Vagina (tissue), 2 donors: ENCODE results near the gene LRRC4C.

ENCODE experiments used
- POLR2A ChIP-seq, 2 donors: fragments of 450-650 bp; IDR thresholded peaks; one replicate each; pipeline ENCODE4 v1.6.1; 2017; ENCODE audit warnings: antibody characterized with exemption in 2 of 2, mild to moderate bottlenecking in 2 of 2, moderate library complexity in 2 of 2
- POLR2AphosphoS5 ChIP-seq, 2 donors: sonication (generic); formaldehyde crosslinking; IDR thresholded peaks; one replicate each; pipeline ENCODE4 v1.9.0; 2017; ENCODE audit warnings: antibody characterized with exemption in 2 of 2, mild to moderate bottlenecking in 2 of 2, low read depth in 1 of 2; ENCODE audit not compliant: insufficient read depth in 1 of 2
- TF ChIP-seq, protein P1 (sequence below), 3 experiments: fragments of 450-650 bp in 2 of 3; fragments of 200-600 bp in 1 of 3; sonication (generic) in 1 of 3; IDR thresholded peaks; one replicate each; pipeline ENCODE4 v1.5.1; 2017 to 2019; ENCODE audit warnings: antibody characterized with exemption in 3 of 3, mild to moderate bottlenecking in 2 of 3, moderate library complexity in 2 of 3

DNA sequence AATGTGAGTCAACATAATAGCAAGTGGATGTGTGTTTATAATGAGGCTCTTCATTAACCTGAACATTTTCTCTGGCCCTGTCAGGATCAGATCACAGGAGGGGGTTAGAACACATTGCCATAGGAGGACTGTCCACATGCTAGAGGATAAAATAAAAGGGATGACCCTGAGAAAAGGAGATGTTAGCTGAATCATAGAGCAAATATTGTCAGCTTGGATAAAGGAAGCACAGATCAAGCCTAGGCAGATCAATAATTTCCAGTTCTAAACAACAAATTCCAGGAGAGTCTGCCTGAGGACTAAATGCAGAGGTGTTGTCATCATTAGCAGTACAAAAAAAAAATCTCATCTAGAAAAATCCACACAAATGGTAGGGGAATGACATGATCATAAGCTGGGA is 337.9 kb downstream of the LRRC4C start:
- no peak for TF ChIP-seq POLR2AphosphoS5 (IDR thresholded peaks at IDR 0.05; ENCODE audit: insufficient read depth in 1 of 2, low read depth in 1 of 2)
- TF ChIP-seq POLR2A (IDR thresholded peaks at IDR 0.05): no peak
- TF ChIP-seq, protein P1, sequence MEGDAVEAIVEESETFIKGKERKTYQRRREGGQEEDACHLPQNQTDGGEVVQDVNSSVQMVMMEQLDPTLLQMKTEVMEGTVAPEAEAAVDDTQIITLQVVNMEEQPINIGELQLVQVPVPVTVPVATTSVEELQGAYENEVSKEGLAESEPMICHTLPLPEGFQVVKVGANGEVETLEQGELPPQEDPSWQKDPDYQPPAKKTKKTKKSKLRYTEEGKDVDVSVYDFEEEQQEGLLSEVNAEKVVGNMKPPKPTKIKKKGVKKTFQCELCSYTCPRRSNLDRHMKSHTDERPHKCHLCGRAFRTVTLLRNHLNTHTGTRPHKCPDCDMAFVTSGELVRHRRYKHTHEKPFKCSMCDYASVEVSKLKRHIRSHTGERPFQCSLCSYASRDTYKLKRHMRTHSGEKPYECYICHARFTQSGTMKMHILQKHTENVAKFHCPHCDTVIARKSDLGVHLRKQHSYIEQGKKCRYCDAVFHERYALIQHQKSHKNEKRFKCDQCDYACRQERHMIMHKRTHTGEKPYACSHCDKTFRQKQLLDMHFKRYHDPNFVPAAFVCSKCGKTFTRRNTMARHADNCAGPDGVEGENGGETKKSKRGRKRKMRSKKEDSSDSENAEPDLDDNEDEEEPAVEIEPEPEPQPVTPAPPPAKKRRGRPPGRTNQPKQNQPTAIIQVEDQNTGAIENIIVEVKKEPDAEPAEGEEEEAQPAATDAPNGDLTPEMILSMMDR (IDR thresholded peaks at IDR 0.05): no peak
